IPS DF 6.9 (cell line): ENCODE measurements around the gene RANBP3.
"Not testable (repeated sequence)": the region's sequence is repeated elsewhere in the genome, so short reads cannot be mapped to it uniquely, and the experiment has no call there.

Source experiments
- DNase-seq: peaks from one replicate; pipeline ENCODE4 v3.0.0-alpha.2; 2013; ENCODE audit warnings: low read depth, low spot score
- H3K27ac ChIP-seq: one replicate; pipeline ENCODE4 v1.5.1; 2013; ENCODE audit warnings: low read length, control low read depth
- H3K27me3 ChIP-seq: 2 replicates; pipeline ENCODE4 v1.6.1; 2013; ENCODE audit warnings: mild to moderate bottlenecking, low read length; ENCODE audit not compliant: control insufficient read depth, insufficient read depth
- H3K36me3 ChIP-seq: 2 replicates; pipeline ENCODE4 v1.6.1; 2013; ENCODE audit warnings: low read length; ENCODE audit not compliant: control insufficient read depth, insufficient read depth
- H3K4me1 ChIP-seq: 2 replicates; pipeline ENCODE4 v1.6.1; 2013; ENCODE audit warnings: low read length; ENCODE audit not compliant: control insufficient read depth, insufficient read depth
- H3K4me3 ChIP-seq: 2 replicates; pipeline ENCODE4 v1.5.1; 2013; ENCODE audit warnings: mild to moderate bottlenecking, low read length
- H3K9me3 ChIP-seq: 2 replicates; pipeline ENCODE4 v1.6.1; 2013; ENCODE audit warnings: low read length, inconsistent platforms; ENCODE audit not compliant: control insufficient read depth, insufficient read depth
- WGBS: extraction: QIAGEN DNeasy Blood & Tissue Kit; methylation state at CpG from one replicate; pipeline ENCODE4 v1.1.7; 2013; ENCODE audit warnings: mixed read lengths, missing lambda C conversion rate; ENCODE audit not compliant: insufficient read length, insufficient coverage; 5-methylcytosine and 5-hydroxymethylcytosine counted together

RANBP3 gene

DNA sequence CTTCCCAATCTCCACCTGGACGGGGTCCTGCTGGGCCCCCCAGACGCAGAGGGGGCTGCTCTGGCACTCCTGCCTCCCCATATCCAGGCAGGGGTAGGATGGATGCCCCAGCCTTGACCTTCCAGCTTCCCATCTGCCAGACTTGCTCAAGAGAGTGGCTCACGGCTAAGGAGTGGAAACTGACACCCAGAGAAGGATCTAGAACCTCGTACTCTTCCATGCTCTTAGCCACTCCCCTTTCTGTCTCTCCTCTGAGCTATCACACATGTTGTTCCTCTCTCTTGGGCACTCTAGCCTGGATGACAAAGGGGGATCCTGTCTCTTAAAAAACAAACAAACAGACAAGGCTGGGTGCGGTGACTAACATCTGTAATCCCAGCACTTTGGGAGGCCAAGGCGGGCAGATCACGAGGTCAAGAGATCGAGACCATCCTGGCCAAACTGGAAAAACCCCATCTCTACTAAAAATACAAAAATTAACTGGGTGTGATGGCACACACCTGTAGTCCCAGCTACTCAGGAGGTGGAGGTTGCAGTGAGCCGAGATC is 95.4 kb downstream of the RANBP3 start:
- Histone ChIP-seq H3K9me3 (no peaks in the 10 kb centered on the region), H3K27ac (no peak overlapping the region), H3K36me3 (no peaks in the 10 kb centered on the region; the same call in 1 of the 2 replicates), H3K27me3 (no peaks in the 10 kb centered on the region), H3K4me3 (no peak overlapping the region), H3K4me1 (no peaks in the 10 kb centered on the region)
- WGBS, result no CpG with 5 or more reads among the region's 9 CpGs
- DNase-seq, result no peak

DNA sequence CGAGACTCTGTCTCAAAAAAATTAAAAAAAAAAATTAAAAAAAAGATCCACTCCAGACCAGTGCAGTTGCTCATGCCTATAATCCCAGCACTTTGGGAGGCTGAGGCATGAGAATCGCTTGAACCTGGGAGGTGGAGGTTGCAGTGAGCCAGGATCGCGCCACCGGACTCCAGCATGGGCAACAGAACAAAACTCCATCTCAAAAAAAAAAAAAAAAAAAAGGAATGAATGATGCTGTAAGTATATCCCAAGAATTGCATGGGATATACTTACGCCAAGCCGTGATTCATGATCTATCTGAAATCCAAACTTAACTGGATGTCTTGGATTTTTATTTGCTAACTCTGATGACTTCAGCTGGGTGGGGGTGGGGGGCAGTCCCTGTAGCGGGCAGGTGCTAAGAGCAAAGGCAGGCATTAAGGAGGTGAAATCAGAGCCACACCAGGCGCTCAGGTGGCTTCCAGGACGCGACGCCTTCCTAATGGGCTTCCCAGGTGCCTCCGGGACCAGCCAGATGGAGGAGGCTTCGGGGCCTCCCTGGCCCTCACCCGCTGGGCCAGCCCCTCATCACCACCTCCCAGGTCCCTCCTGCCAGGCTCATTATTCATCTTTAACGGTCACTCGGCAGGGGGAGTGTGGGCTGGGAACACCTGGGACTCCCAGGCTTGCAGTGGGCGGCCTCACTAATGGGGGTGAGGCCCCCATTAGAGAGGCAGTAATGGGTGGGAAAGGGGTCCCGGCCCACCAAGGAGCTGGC is 96.2 kb downstream of the RANBP3 start:
- no peak for DNase-seq
- no peaks in the 10 kb centered on the region; the same call in 1 of the 2 replicates for H3K36me3 ChIP-seq
- no CpG with 5 or more reads among the region's 19 CpGs for WGBS
- H3K4me3 ChIP-seq, result no peak overlapping the region
- H3K27ac ChIP-seq, result no peak overlapping the region
- H3K27me3 ChIP-seq, result no peaks in the 10 kb centered on the region
- no peaks in the 10 kb centered on the region for H3K9me3 ChIP-seq
- H3K4me1 ChIP-seq, result no peaks in the 10 kb centered on the region

DNA sequence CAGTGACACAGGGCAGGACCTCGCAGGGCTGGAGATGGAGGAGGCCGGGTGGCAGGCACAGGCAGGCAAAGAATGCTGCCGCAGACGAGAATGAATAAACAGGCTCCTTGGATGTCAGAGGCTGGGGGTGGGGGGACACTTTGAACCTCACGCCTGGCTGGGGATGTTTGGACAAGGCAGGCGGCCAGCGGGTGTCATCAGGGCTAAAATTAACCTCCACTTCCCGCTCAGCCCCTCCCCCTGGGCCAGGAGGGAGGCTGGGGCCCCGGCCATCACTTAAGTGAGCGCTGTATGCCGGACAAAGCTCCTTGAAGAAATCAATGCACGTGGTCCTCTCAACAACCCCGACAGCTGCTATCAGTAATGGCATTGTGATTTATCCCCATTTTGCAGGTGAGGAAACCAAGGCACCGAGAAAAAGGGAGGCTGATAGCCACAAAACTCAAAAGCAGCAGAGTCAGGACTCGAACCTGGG is 97.3 kb downstream of the RANBP3 start:
- H3K9me3 ChIP-seq, result no peaks in the 10 kb centered on the region
- no peaks in the 10 kb centered on the region for H3K27me3 ChIP-seq
- no peak overlapping the region for H3K4me3 ChIP-seq
- DNase-seq, result no peak
- no peaks in the 10 kb centered on the region for H3K36me3 ChIP-seq
- no peaks in the 10 kb centered on the region for H3K4me1 ChIP-seq
- no CpG with 5 or more reads among the region's 15 CpGs for WGBS
- H3K27ac ChIP-seq, result no peak overlapping the region

DNA sequence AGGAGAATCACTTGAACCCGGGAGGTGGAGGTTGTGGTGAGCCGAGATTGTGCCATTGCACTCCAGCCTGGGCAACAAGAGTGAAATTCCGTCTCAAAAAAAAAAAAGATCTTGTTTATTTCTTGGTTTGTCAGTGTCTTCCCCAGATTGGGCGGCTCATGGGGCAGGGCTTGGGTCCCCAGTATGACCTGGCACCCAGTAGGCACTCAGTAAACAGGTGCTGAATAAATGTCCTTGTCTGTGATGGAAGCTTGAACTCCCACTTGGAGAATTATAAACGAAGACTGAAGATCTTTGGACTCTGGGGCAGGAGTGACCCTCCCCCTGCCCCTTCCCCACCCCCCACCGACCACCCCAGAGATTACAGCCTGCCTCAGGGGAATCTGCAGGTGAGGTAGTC is 97.7 kb downstream of the RANBP3 start:
- DNase-seq, result no peak
- no peaks in the 10 kb centered on the region for H3K36me3 ChIP-seq
- H3K4me1 ChIP-seq, result no peaks in the 10 kb centered on the region
- H3K27me3 ChIP-seq, result no peaks in the 10 kb centered on the region
- H3K27ac ChIP-seq, result no peak overlapping the region
- no CpG with 5 or more reads among the region's 6 CpGs for WGBS
- no peaks in the 10 kb centered on the region for H3K9me3 ChIP-seq
- H3K4me3 ChIP-seq, result no peak overlapping the region

- H3K9me3 ChIP-seq, result no peaks in the 10 kb centered on the region
- no peaks in the 10 kb centered on the region for H3K4me1 ChIP-seq
- no peak overlapping the region for H3K27ac ChIP-seq
- DNase-seq, result no peak
- H3K4me3 ChIP-seq, result no peak overlapping the region
- H3K36me3 ChIP-seq, result no peaks in the 10 kb centered on the region
- WGBS, result no CpG with 5 or more reads among the region's 9 CpGs
- no peaks in the 10 kb centered on the region for H3K27me3 ChIP-seq
Measured at GRCh38 chr19:5877882-5878281, 100.1 kb downstream of the RANBP3 start.

GRCh38 chr19:5877427-5877826 is 100.5 kb downstream of the RANBP3 start:
- no peaks in the 10 kb centered on the region for H3K9me3 ChIP-seq
- WGBS, result no CpG with 5 or more reads among the region's 8 CpGs

GRCh38 chr19:5874496-5874895 is 103.4 kb downstream of the RANBP3 start:
- not testable (repeated sequence) for H3K4me3 ChIP-seq, H3K4me1 ChIP-seq, H3K9me3 ChIP-seq, H3K27ac ChIP-seq, H3K36me3 ChIP-seq, DNase-seq, H3K27me3 ChIP-seq
- WGBS, result no CpG with 5 or more reads among the region's 7 CpGs

More at GRCh38 chr19:5877427-5877826, 100.5 kb downstream of the RANBP3 start:
- Histone ChIP-seq H3K4me3 (no peak overlapping the region), H3K4me1 (no peaks in the 10 kb centered on the region), H3K27me3 (no peaks in the 10 kb centered on the region), H3K27ac (no peak overlapping the region), H3K36me3 (no peaks in the 10 kb centered on the region)
- DNase-seq, result no peak

- Histone ChIP-seq H3K4me1 (no peaks in the 10 kb centered on the region), H3K27ac (no peak overlapping the region), H3K4me3 (no peak overlapping the region), H3K27me3 (no peaks in the 10 kb centered on the region), H3K9me3 (no peaks in the 10 kb centered on the region), H3K36me3 (no peaks in the 10 kb centered on the region)
- WGBS, result no CpG with 5 or more reads among the region's 12 CpGs
- DNase-seq, result no peak
Measured at GRCh38 chr19:5873617-5874199, 104.2 kb downstream of the RANBP3 start.

DNA sequence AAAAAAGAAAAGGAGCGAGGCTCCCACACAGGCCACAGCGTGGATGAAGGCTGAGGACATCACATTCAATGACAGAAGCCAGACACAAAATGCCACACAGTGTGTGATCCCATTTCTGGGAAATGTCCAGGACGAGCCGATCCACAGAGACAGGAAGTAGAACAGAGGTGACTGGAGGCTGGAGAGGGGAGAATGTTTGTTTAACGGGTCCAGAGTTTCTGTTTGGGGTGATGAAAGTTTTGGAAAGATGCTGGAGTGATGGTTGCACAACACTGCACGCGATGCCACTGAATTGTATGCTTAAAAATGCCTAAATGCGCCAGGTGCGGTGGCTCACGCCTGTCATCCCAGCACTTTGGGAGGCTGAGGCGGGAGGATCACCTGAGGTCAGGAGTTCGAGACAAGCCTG is 107.0 kb downstream of the RANBP3 start:
- H3K36me3 ChIP-seq, result no peaks in the 10 kb centered on the region
- H3K9me3 ChIP-seq, result no peaks in the 10 kb centered on the region
- no peak overlapping the region for H3K4me3 ChIP-seq
- DNase-seq, result no peak
- WGBS, result no CpG with 5 or more reads among the region's 12 CpGs
- H3K4me1 ChIP-seq, result no peaks in the 10 kb centered on the region
- no peak overlapping the region for H3K27ac ChIP-seq
- no peaks in the 10 kb centered on the region for H3K27me3 ChIP-seq

GRCh38 chr19:5867201-5868136 is 110.5 kb downstream of the RANBP3 start:
- no CpG with 5 or more reads among the region's 31 CpGs for WGBS
- H3K27ac ChIP-seq, result no peak overlapping the region
- H3K9me3 ChIP-seq, result no peaks in the 10 kb centered on the region
- no peak for DNase-seq
- no peaks in the 10 kb centered on the region for H3K27me3 ChIP-seq
- H3K4me1 ChIP-seq, result no peaks in the 10 kb centered on the region
- H3K36me3 ChIP-seq, result no peaks in the 10 kb centered on the region
- no peak overlapping the region for H3K4me3 ChIP-seq
